Activated CD8-positive, alpha-beta T cell treated with anti-CD3 and anti-CD28 coated beads, Interleukin-2, amount 10 ng/mL, durations not matched to agents 7 days and 5 days (primary cell): ENCODE data around the gene GGT7. TPM values are rescaled to one million over a fixed set of nuclear protein-coding genes. Genes with fewer than 3 reads are reported as not detected.
"Not testable (repeated sequence)": the region's sequence is repeated elsewhere in the genome, so short reads cannot be mapped to it uniquely, and the experiment has no call there.

Experiments
- ATAC-seq: fragments of 150-1000 bp; cut with Tn5 transposase; one replicate; pipeline ENCODE4 v1.10.0; 2021; ENCODE audit warnings: moderate library complexity
- CTCF ChIA-PET: fragments of 350-600 bp; sonication (Branson Sonifier 250); formaldehyde crosslinking; loops from one replicate; lab custom pipeline; 2021; ENCODE audit warnings: antibody characterized with exemption; lab: Charles Lee
- POLR2A ChIA-PET: fragments of 350-600 bp; sonication (Branson Sonifier 250); formaldehyde crosslinking; loops from one replicate; lab custom pipeline; 2021; ENCODE audit warnings: antibody characterized with exemption; lab: Charles Lee
- DNase-seq: peaks from one replicate; pipeline ENCODE4 v3.0.0-alpha.2; 2020
- H3K27ac Mint-ChIP-seq: one replicate; pipeline ENCODE4 v1.8.0; 2021; ENCODE audit warnings: mild to moderate bottlenecking, mixed read lengths
- H3K27me3 Mint-ChIP-seq: one replicate; pipeline ENCODE4 v1.8.0; 2021; ENCODE audit warnings: low read depth, mixed read lengths
- H3K36me3 Mint-ChIP-seq: one replicate; pipeline ENCODE4 v1.8.0; 2021; ENCODE audit warnings: low read depth, mixed read lengths
- H3K4me1 Mint-ChIP-seq: one replicate; pipeline ENCODE4 v1.8.0; 2021; ENCODE audit warnings: low read depth, mixed read lengths
- H3K4me3 Mint-ChIP-seq: one replicate; pipeline ENCODE4 v1.8.0; 2021; ENCODE audit warnings: mild to moderate bottlenecking, mixed read lengths
- H3K9me3 Mint-ChIP-seq: one replicate; pipeline ENCODE4 v1.8.0; 2022; ENCODE audit warnings: mixed read lengths; ENCODE audit not compliant: insufficient read depth
- total RNA-seq, 2 experiments: library from RNA; stranded (reverse); gene quantifications; one replicate each; pipeline ENCODE4 v1.2.3, GENCODE V29; 2021

GGT7 gene
- total RNA-seq, 2 experiments from 2014 or later, result 5.2 to 6.0 TPM

GRCh38 chr20:34880971-34881370, 8.3 kb upstream of the GGT7 start:
- POLR2A ChIA-PET, H3K4me3 Mint-ChIP-seq, H3K27me3 Mint-ChIP-seq, ATAC-seq, H3K27ac Mint-ChIP-seq, H3K9me3 Mint-ChIP-seq, DNase-seq: not testable (repeated sequence)
- Mint-ChIP-seq H3K36me3 (peaks cover 17% of the 10 kb centered on the region), H3K4me1 (peaks cover 14% of the 10 kb centered on the region)
- CTCF ChIA-PET, result interaction anchor here (1.5 to 2.1 kb wide), 2 partner anchors 10 to 76 kb away, joined by 3 to 8 read pairs; no protein-coding TSS in a partner anchor

GRCh38 chr20:34880215-34880850, 7.7 kb upstream of the GGT7 start:
- ATAC-seq (no peak), DNase-seq (no peak)
- Mint-ChIP-seq H3K9me3 (no peaks in the 10 kb centered on the region), H3K36me3 (peaks cover 17% of the 10 kb centered on the region), H3K27ac (no peak overlapping the region), H3K27me3 (peaks cover 2% of the 10 kb centered on the region), H3K4me3 (no peak overlapping the region), H3K4me1 (peaks cover 20% of the 10 kb centered on the region)
- POLR2A ChIA-PET, result no interaction called here
- CTCF ChIA-PET, result interaction anchor here (1.5 to 2.1 kb wide), 2 partner anchors 11 to 77 kb away, joined by 3 to 8 read pairs; no protein-coding TSS in a partner anchor

GRCh38 chr20:34876406-34877282, 4.0 kb upstream of the GGT7 start, which contains the start of gene ACSS2:
Gene ACSS2, plus strand, starts transcription at chr20:34876612. Its CDS starts 34 bp downstream, at chr20:34876646.
- H3K4me3 Mint-ChIP-seq, result peak within 1 kb of the TSS; percentile 85
- no peaks in the 10 kb centered on the region for H3K9me3 Mint-ChIP-seq
- H3K27me3 Mint-ChIP-seq, result peaks cover 2% of the 10 kb centered on the region
- CTCF ChIA-PET, result interaction anchor here (0.6 to 5.3 kb wide), 22 partner anchors 7 to 1078 kb away, joined by 3 to 129 read pairs (median 4); partner anchors contain the start of genes GSS, MYH7B and SCAND1
- H3K4me1 Mint-ChIP-seq, result peaks cover 51% of the 10 kb centered on the region
- DNase-seq, result peak; percentile 98
- H3K36me3 Mint-ChIP-seq, result no peaks in the 10 kb centered on the region
- POLR2A ChIA-PET, result interaction anchor here (0.9 to 1.1 kb wide), 3 partner anchors 15 to 271 kb away, joined by 3 to 6 read pairs (median 3); partner anchors contain the start of genes GSS and MYH7B
- H3K27ac Mint-ChIP-seq, result peak within 1 kb of the TSS; percentile 84
- peak; percentile 50 for ATAC-seq

GRCh38 chr20:34875642-34876405, 3.2 kb upstream of the GGT7 start:
- POLR2A ChIA-PET, result interaction anchor here (0.6 to 1.1 kb wide), 3 partner anchors 13 to 80 kb away, joined by 3 to 6 read pairs (median 4); partner anchors contain the start of genes GSS and MYH7B
- no peaks in the 10 kb centered on the region for H3K36me3 Mint-ChIP-seq
- H3K9me3 Mint-ChIP-seq, result no peaks in the 10 kb centered on the region
- DNase-seq, result no peak
- CTCF ChIA-PET, result interaction anchor here (0.6 to 5.3 kb wide), 29 partner anchors 8 to 1079 kb away, joined by 3 to 129 read pairs (median 4); partner anchors contain the start of genes GSS, MYH7B and SCAND1
- H3K27me3 Mint-ChIP-seq, result peaks cover 2% of the 10 kb centered on the region
- H3K4me1 Mint-ChIP-seq, result peaks cover 55% of the 10 kb centered on the region
- peak overlapping the region; percentile 85 for H3K4me3 Mint-ChIP-seq
- peak; percentile 84 for ATAC-seq
- peak overlapping the region; percentile 84 for H3K27ac Mint-ChIP-seq

- Mint-ChIP-seq H3K9me3 (no peaks in the 10 kb centered on the region), H3K4me3 (peak overlapping the region; percentile 68), H3K27ac (no peak overlapping the region), H3K4me1 (peaks cover 55% of the 10 kb centered on the region), H3K36me3 (no peaks in the 10 kb centered on the region), H3K27me3 (peaks cover 2% of the 10 kb centered on the region)
- DNase-seq (peak; percentile 71), ATAC-seq (no peak)
- ChIA-PET POLR2A (interaction anchor here (0.6 to 1.1 kb wide), 3 partner anchors 57 to 81 kb away, joined by 3 to 7 read pairs (median 4); partner anchors contain the start of genes GSS and MYH7B), CTCF (interaction anchor here (0.5 to 5.3 kb wide), 32 partner anchors 9 to 491 kb away, joined by 3 to 129 read pairs (median 4); partner anchors contain the start of genes EDEM2, GSS, MYH7B and NCOA6)
Measured at GRCh38 chr20:34874094-34874654, 1.5 kb upstream of the GGT7 start.

- ChIA-PET CTCF (interaction anchor here (0.5 to 5.3 kb wide), 30 partner anchors 9 to 490 kb away, joined by 3 to 129 read pairs (median 4); partner anchors contain the start of genes EDEM2, GSS, MYH7B and NCOA6), POLR2A (interaction anchor here (1.0 to 1.6 kb wide), 3 partner anchors 70 to 82 kb away, joined by 4 to 7 read pairs (median 5); partner anchors contain the start of genes GSS and MYH7B)
- Mint-ChIP-seq H3K36me3 (no peaks in the 10 kb centered on the region), H3K27ac (peak overlapping the region; percentile 73), H3K4me1 (peaks cover 55% of the 10 kb centered on the region), H3K4me3 (peak overlapping the region; percentile 68), H3K27me3 (peaks cover 2% of the 10 kb centered on the region), H3K9me3 (no peaks in the 10 kb centered on the region)
- no peak for DNase-seq
- ATAC-seq, result no peak
Measured at GRCh38 chr20:34873583-34874093, 982 bp upstream of the GGT7 start.

GRCh38 chr20:34871966-34872621, 562 bp downstream of the GGT7 start:
- CTCF ChIA-PET, result interaction anchor here (0.7 to 5.3 kb wide), 16 partner anchors 12 to 269 kb away, joined by 3 to 129 read pairs (median 4); partner anchors contain the start of genes GSS, MYH7B and NCOA6
- POLR2A ChIA-PET, result interaction anchor here (1.6 kb wide), 1 partner anchor 84 kb away, joined by 5 read pairs; no protein-coding TSS in a partner anchor
- Mint-ChIP-seq H3K4me3 (peak overlapping the region; percentile 64), H3K36me3 (no peaks in the 10 kb centered on the region), H3K4me1 (peaks cover 49% of the 10 kb centered on the region), H3K27ac (peak overlapping the region; percentile 78), H3K9me3 (no peaks in the 10 kb centered on the region), H3K27me3 (peaks cover 2% of the 10 kb centered on the region)
- DNase-seq, result no peak
- no peak for ATAC-seq

- DNase-seq, result no peak
- Mint-ChIP-seq H3K4me1 (peaks cover 46% of the 10 kb centered on the region), H3K27me3 (no peaks in the 10 kb centered on the region), H3K9me3 (no peaks in the 10 kb centered on the region), H3K36me3 (no peaks in the 10 kb centered on the region), H3K27ac (peak overlapping the region; percentile 15), H3K4me3 (peak overlapping the region; percentile 64)
- ATAC-seq, result no peak
- CTCF ChIA-PET, result interaction anchor here (0.9 to 3.3 kb wide), 3 partner anchors 15 to 85 kb away, joined by 4 to 10 read pairs (median 4); partner anchors contain the start of genes GSS and MYH7B
- POLR2A ChIA-PET, result no interaction called here
Measured at GRCh38 chr20:34871320-34871926, 1.2 kb downstream of the GGT7 start.

GRCh38 chr20:34864216-34864615, 8.4 kb downstream of the GGT7 start:
- ATAC-seq (no peak), DNase-seq (no peak)
- Mint-ChIP-seq H3K27ac (no peak overlapping the region), H3K9me3 (no peaks in the 10 kb centered on the region), H3K27me3 (no peaks in the 10 kb centered on the region), H3K4me1 (no peaks in the 10 kb centered on the region), H3K4me3 (no peak overlapping the region), H3K36me3 (no peaks in the 10 kb centered on the region)
- POLR2A ChIA-PET, result no interaction called here
- CTCF ChIA-PET, result interaction anchor here (2.8 kb wide), 1 partner anchor 11 kb away, joined by 16 read pairs; the partner anchor contains the start of gene ACSS2
